Adrenal gland (tissue), 5 donors: Measurements from ENCODE around the gene SF3B4.

Experiments used
- CTCF ChIP-seq, 6 experiments: fragments of 450-650 bp in 4 of 6; fragments of 200-600 bp in 2 of 6; sonication (generic) in 1 of 6; IDR thresholded peaks; 1 replicate in 5 of 6; 2 replicates in 1 of 6; pipeline versions ENCODE4 v1.5.1 to v1.8.0; 2016 to 2021; ENCODE audit warnings: antibody characterized with exemption in 6 of 6, mild to moderate bottlenecking in 2 of 6, moderate library complexity in 1 of 6
- POLR2A ChIP-seq, 2 donors: fragments of 450-650 bp; IDR thresholded peaks; one replicate each; pipeline ENCODE4 v1.6.1; 2017; ENCODE audit warnings: antibody characterized with exemption in 2 of 2, mild to moderate bottlenecking in 2 of 2, moderate library complexity in 1 of 2
- donor health status: DM: no; HTN: no; CAD: no.

- TF ChIP-seq CTCF (IDR thresholded peaks at IDR 0.05) (no peak), POLR2A (IDR thresholded peaks at IDR 0.05) (no peak)
These were observed 38.8 kb upstream of the SF3B4 start for GRCh38 chr1:149966405-149966804.
